ENCODE results near the gene DDIT3. TPM values are rescaled to one million over a fixed set of nuclear protein-coding genes. Genes with fewer than 3 reads are reported as not detected.
A peak's percentile ranks its signal among the peaks of the same experiment; 100 is the strongest.

DDIT3 gene
- total and polyA plus RNA-seq, 2 of the 13 experiments (the other 11 are each of a cell fraction or from before 2014, with no cell fraction given): 27.5 to 48.7 TPM

DNA sequence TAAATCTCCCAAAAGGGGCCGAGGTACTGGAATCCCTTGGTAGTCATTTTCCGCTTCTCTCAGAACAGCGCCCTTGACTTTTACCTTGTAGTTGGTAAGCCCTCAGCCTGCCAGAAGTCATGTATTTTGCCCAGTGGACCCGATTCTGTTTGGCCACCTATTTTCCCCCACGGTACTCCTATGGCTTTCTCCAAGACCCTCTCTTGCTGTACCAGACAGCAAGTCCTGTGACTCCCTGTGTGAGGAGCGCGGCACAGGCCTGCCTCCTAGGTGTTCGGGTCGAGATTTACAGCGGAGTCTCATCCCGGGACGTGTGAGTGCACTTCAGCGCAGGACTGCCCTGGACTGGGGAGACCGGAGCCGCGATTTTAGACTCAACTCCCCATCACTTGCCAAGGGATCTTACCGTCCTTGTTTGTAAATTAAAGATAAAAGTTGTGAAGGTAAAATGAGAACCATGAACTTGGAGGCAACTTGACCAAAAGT, 1.3 kb upstream of the DDIT3 start:
- Histone ChIP-seq H3K27me3 (ENCODE audit: control insufficient read depth in 1 of 2, insufficient read depth in 2 of 2, low read length in 2 of 2) (no peaks in the 10 kb centered on the region; a peak in 1 of 5 replicates), H3K4me3 (replicated peaks in 1 of 3; ENCODE audit: insufficient read depth in 1 of 3, low read depth in 2 of 3, low read length in 3 of 3) (peak overlapping the region; percentile 59 to 93 (median 75)), H3K36me3 (replicated peaks in 1 of 2; ENCODE audit: control insufficient read depth in 1 of 2, insufficient read depth in 2 of 2, low read length in 2 of 2) (peaks cover 14 to 33% of the 10 kb centered on the region in 2 experiments), H4K20me1 (ENCODE audit: insufficient read depth, low read length) (peaks cover 32% of the 10 kb centered on the region), H3K4me1 (ENCODE audit: insufficient read depth, low read length) (peaks cover 48% of the 10 kb centered on the region), H3K4me2 (ENCODE audit: low read depth, low read length) (peak overlapping the region; percentile 93), H3K9ac (ENCODE audit: insufficient read depth, low read depth, low read length) (peak overlapping the region; percentile 92), H2AFZ (ENCODE audit: low read length) (no peak overlapping the region), H3K27ac (ENCODE audit: extremely low read length, insufficient read depth, low read length) (peak overlapping the region; percentile 86), H3K79me2 (ENCODE audit: insufficient read depth, low read length) (peaks cover 39% of the 10 kb centered on the region), H3K9me3 (ENCODE audit: low read length) (no peaks in the 10 kb centered on the region)
- DNase-seq (ENCODE audit: low spot score) (peak; percentile 72), FAIRE-seq (no peak), ATAC-seq (peak; percentile 48)
- no TSS peak for BruUV-seq (replicated peaks)
- in situ Hi-C loops (cut with HindIII; ENCODE audit: extremely low pct_ligation_motif_present, low pct_unique_long_range_greater_than_20kb): no loop called here
- intact Hi-C loops (cut with micrococcal nuclease; ENCODE audit: unreplicated experiment): loop anchor here (1.0 to 5.0 kb wide), 2 partner anchors 26 to 101 kb away; partner anchors contain the start of gene DCTN2
- CTCF ChIA-PET (ENCODE audit: low intra/inter-chr PET ratio, low total read pairs): no interaction called here
- POLR2A ChIA-PET: interaction anchor here (1.4 to 7.8 kb wide), 9 partner anchors 9 to 89 kb away, joined by 4 to 90 read pairs (median 24); partner anchors contain the start of genes ARHGEF25, DCTN2 and INHBE
- 2% methylated on average over 16 of the region's 17 CpGs for WGBS (ENCODE audit: low lambda C conversion rate)
- no peak for TF ChIP-seq MAFG (CRISPR knock-in tag; IDR thresholded peaks at IDR 0.05)
- no peak for TF ChIP-seq ZNF205 (CRISPR knock-in tag; IDR thresholded peaks at IDR 0.05)
- 0 out of 2 replicates have a peak, but pooled peaks have one; percentile 10 for TF ChIP-seq ZNF772 (CRISPR knock-in tag; IDR thresholded peaks at IDR 0.05)
- 0 out of 2 replicates have a peak, but pooled peaks have one; percentile 50 for TF ChIP-seq GTF3A (CRISPR knock-in tag; conservative IDR thresholded peaks at IDR 0.05)
- TF ChIP-seq, protein P1, sequence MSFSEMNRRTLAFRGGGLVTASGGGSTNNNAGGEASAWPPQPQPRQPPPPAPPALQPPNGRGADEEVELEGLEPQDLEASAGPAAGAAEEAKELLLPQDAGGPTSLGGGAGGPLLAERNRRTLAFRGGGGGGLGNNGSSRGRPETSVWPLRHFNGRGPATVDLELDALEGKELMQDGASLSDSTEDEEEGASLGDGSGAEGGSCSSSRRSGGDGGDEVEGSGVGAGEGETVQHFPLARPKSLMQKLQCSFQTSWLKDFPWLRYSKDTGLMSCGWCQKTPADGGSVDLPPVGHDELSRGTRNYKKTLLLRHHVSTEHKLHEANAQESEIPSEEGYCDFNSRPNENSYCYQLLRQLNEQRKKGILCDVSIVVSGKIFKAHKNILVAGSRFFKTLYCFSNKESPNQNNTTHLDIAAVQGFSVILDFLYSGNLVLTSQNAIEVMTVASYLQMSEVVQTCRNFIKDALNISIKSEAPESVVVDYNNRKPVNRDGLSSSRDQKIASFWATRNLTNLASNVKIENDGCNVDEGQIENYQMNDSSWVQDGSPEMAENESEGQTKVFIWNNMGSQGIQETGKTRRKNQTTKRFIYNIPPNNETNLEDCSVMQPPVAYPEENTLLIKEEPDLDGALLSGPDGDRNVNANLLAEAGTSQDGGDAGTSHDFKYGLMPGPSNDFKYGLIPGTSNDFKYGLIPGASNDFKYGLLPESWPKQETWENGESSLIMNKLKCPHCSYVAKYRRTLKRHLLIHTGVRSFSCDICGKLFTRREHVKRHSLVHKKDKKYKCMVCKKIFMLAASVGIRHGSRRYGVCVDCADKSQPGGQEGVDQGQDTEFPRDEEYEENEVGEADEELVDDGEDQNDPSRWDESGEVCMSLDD (CRISPR knock-in tag; IDR thresholded peaks at IDR 0.05; ENCODE audit: borderline replicate concordance): no peak
- TF ChIP-seq, protein P2, sequence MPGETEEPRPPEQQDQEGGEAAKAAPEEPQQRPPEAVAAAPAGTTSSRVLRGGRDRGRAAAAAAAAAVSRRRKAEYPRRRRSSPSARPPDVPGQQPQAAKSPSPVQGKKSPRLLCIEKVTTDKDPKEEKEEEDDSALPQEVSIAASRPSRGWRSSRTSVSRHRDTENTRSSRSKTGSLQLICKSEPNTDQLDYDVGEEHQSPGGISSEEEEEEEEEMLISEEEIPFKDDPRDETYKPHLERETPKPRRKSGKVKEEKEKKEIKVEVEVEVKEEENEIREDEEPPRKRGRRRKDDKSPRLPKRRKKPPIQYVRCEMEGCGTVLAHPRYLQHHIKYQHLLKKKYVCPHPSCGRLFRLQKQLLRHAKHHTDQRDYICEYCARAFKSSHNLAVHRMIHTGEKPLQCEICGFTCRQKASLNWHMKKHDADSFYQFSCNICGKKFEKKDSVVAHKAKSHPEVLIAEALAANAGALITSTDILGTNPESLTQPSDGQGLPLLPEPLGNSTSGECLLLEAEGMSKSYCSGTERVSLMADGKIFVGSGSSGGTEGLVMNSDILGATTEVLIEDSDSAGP (CRISPR knock-in tag; IDR thresholded peaks at IDR 0.05; ENCODE audit: borderline replicate concordance): no peak; the same call in 1 of the 2 replicates
- TF ChIP-seq POLR2G (IDR thresholded peaks at IDR 0.05; ENCODE audit: low read depth, low read length): peak; percentile 20; the same call in 1 of the 2 replicates
- TF ChIP-seq SPEN (CRISPR knock-in tag; IDR thresholded peaks at IDR 0.05; ENCODE audit: low read depth): peak; percentile 1; the same call in 1 of the 2 replicates
- TF ChIP-seq, protein P3, sequence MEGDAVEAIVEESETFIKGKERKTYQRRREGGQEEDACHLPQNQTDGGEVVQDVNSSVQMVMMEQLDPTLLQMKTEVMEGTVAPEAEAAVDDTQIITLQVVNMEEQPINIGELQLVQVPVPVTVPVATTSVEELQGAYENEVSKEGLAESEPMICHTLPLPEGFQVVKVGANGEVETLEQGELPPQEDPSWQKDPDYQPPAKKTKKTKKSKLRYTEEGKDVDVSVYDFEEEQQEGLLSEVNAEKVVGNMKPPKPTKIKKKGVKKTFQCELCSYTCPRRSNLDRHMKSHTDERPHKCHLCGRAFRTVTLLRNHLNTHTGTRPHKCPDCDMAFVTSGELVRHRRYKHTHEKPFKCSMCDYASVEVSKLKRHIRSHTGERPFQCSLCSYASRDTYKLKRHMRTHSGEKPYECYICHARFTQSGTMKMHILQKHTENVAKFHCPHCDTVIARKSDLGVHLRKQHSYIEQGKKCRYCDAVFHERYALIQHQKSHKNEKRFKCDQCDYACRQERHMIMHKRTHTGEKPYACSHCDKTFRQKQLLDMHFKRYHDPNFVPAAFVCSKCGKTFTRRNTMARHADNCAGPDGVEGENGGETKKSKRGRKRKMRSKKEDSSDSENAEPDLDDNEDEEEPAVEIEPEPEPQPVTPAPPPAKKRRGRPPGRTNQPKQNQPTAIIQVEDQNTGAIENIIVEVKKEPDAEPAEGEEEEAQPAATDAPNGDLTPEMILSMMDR (CRISPR knock-in tag; IDR thresholded peaks at IDR 0.05): peak; percentile 56
- TF ChIP-seq MXI1 (IDR thresholded peaks at IDR 0.05; ENCODE audit: borderline replicate concordance, low read depth, low read length): peak; percentile 10; the same call in 1 of the 3 replicates
- TF ChIP-seq, protein P4, sequence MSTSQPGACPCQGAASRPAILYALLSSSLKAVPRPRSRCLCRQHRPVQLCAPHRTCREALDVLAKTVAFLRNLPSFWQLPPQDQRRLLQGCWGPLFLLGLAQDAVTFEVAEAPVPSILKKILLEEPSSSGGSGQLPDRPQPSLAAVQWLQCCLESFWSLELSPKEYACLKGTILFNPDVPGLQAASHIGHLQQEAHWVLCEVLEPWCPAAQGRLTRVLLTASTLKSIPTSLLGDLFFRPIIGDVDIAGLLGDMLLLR (CRISPR knock-in tag; IDR thresholded peaks at IDR 0.05): no peak
- 0 out of 2 replicates have a peak, but pooled peaks have one; percentile 4 for TF ChIP-seq ZSCAN30 (CRISPR knock-in tag; IDR thresholded peaks at IDR 0.05)
- TF ChIP-seq, protein P5, sequence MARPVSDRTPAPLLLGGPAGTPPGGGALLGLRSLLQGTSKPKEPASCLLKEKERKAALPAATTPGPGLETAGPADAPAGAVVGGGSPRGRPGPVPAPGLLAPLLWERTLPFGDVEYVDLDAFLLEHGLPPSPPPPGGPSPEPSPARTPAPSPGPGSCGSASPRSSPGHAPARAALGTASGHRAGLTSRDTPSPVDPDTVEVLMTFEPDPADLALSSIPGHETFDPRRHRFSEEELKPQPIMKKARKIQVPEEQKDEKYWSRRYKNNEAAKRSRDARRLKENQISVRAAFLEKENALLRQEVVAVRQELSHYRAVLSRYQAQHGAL (CRISPR knock-in tag; IDR thresholded peaks at IDR 0.05; ENCODE audit: not compliant biosample characterization): no peak

All from HepG2 (cell line).